HG03025 (cell line): ENCODE results near the gene CFAP157.

ENCODE experiments used
- ATAC-seq: cut with Tn5 transposase; IDR thresholded peaks from one replicate; pipeline ENCODE4 v1.9.1; 2021; ENCODE audit warnings: mild to moderate bottlenecking, moderate library complexity; ENCODE audit not compliant: unreplicated experiment, low FRiP score

The CFAP157 gene

DNA sequence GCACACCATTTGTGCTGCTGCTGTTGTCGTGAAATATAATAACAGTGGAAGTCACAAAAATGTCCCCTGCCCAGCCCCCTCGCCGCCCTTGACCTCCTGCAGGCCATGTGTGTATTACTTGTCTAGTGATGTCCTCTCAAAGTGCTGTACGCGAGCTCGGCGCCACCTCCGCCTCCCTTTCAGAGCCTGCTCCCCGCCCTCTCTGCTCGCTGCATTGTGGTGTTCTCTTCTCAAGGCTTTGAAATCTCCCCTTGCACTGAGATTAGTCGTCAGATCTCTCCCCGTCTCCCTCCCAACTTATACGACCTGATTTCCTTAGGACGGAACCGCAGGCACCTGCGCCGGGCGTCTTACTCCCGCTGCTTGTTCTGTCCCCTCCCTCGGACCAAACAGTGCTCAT lies 14.7 kb upstream of the CFAP157 start:
- ATAC-seq, result no peak

DNA sequence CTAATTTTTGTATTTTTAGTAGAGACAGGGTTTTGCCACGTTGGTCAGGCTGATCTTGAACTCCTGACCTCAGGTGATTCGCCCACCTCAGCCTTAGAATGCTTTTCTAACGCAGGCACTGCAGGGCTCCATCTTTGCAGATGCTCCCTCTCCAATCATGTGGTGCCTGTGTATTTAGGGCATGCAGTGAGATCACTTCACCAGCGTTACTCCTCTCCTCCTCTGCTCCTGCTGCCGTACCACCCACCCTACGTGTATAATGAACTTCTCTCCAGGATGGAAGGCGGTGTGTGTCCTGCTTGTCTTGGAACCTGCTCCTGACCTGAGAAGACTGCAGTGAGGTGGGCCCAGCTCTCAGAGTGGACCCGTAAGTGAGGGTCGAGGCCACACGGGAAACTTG lies 13.6 kb upstream of the CFAP157 start:
- no peak for ATAC-seq

DNA sequence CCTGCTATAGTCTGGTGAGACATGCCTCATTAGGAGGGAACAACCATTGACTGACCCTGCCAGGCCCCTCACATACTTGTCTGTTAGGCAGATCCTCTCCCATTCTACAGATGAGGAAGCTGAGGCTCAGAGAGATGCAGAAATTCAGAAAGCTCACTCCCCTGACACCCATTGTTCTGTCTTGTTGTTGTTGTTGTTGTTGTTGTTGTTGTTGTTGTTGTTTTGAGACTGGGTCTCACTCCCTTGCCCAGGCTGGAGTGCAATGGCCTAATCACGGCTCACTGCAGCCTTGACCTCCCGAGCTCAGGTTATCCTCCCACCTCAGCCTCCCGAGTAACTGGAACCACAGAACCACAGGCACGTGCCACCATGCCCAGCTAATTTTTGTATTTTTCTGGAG lies 13.1 kb upstream of the CFAP157 start:
- no peak for ATAC-seq

DNA sequence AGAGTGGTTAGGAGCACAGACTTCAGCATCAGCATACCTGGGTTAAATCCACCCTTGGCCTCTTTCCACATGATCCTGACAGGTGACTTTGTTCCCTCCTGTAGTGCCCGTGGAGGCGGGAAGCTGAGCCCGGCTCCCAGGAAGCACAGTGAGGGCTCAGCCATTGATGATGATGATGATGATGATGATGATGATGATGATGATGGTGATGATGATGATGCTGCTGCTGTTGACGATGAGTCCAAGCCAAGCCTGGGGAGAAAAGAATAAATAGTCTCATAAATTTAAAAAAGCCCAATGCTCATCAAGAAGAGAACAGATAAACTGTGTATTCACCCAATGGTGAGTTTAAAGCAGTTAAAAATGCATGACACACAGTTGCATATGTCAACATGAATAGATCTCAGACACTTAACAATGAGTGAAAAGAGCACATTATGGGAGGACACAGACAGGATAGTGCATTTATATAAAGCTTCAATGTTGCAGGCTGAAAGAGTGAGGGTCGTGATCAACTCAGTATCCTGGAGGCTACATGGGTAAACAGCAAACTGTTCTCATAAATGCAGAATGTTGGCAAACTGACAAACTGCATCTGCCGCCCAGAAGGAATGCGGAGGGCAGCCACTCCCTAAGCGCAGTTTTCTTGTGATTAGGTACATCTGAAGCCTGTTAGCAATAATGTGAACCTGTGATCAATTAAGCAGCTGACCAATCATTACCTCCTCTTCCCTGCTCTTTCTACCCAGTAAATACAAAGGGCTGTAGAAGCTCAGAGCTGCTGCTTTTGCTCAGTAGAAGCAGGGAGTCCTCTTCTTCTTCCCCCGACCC lies 11.7 kb upstream of the CFAP157 start:
- ATAC-seq, result no peak

DNA sequence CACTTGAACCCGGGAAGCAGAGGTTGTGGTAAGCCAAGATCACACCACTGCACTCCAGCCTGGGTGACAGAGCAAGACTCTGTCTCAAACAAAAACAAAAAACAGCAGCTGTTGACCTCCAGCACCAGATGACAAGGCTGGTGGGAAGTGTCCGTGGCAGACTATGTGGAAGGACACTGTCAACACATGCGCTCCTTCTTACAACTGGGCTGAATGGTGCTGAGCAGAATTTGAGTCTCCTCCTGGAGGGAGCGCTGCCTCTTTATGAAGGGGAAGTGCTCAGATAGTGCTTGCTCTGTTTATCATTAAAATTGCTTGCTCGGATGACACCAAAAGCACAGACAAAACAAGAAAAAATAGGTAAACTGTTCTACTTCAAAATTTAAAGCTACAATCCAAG lies 9.2 kb upstream of the CFAP157 start:
- ATAC-seq, result no peak

DNA sequence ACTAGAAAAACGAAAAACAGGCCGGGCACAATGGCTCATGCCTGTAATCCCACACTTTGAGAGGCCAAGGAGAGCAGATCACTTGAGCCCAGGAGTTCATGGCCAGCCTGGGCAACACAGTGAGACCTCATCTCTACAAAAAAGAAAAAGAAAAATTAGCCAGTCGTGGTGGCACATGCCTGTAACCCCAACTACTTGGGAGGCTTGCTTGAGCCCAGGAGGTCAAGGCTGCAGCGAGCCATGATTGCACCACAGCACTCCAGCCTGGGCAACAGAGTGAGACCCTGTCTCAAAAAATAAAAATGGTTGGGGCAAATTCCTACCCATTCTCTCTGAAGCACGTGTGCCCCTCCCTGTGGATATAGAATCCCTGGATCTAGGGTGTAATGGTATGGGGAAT lies 8.4 kb upstream of the CFAP157 start:
- no peak for ATAC-seq

DNA sequence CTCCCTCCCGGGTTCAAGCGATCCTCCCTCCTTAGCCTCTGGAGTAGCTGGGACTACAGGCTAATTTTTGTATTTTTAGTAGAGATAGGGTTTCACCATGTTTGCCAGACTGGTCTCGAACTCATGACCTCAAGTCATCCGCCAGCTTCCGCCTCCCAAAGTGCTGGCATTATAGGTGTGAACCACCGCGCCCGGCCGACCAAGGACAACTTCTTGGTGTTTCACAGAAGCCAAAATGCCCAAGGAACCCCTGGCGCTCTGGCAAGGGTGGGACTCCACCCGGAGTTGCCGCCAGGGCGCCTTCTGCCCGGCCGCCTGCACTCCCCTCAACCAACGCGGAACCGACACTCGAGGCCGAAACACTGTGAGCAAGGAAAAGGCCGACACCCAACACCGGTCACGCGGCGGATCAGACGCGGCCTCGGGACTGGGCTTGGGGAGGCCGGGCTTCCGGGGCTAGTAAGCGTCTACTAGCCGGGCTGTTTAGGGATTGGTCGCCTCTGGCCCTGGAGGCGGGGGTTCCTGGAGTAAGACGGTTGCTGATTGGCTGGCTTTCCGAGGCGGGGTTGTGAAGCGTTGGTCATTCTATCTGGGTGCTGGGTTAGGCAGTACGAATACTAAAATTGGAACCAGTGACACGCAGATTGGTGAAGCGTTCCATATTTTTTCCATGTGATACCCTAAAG lies 7.7 kb upstream of the CFAP157 start:
- no peak for ATAC-seq

DNA sequence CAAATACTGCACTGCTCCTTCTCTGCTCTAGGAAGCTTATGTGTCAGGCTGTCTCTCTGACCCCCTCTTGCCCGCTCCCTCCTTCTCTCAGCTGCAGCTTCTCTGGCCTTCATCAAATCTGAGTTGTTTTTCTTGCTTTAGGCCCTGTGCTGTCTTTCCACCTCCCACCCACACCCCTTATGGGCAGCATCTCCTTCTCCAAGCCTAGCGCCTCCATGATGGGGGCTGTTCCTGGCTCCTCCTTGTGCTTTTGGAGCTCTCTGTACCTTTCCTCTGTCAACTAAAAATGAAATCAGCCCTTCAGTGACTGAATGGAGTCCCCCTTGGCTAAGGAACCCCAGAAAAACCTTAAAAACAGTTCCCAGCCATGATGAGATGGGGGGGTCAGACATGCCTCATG lies 6.6 kb upstream of the CFAP157 start:
- ATAC-seq, result no peak

DNA sequence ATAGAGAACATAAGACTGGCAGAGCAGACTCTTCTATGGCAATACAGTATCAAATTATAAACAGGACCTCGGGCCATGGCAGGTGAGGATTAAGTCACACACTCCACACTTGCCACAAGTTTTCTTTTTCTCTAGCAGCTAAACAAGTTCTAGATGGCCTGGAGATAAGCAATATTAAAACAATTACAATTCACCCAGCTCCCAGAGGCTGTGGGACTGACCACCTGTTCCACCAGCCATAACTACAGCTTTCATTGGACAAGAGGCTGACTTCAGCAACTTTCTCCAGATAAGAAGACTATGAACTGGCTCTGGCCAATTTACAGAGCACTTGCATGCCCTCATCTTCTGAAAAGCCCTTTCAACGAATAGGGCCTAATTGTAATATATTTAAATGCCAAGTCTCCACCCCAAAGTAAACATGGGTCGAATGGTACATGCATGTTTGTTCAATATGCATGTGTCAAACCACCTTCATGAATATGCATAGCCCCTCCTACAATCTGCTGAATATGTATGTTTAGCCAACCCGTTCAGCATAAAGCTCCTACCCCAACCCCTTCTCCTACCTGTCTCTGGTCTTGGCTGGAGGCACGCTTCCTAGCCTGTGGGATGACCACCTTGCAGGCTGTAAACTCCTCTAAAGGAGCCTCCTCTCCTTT lies 6.1 kb upstream of the CFAP157 start:
- ATAC-seq, result no peak

DNA sequence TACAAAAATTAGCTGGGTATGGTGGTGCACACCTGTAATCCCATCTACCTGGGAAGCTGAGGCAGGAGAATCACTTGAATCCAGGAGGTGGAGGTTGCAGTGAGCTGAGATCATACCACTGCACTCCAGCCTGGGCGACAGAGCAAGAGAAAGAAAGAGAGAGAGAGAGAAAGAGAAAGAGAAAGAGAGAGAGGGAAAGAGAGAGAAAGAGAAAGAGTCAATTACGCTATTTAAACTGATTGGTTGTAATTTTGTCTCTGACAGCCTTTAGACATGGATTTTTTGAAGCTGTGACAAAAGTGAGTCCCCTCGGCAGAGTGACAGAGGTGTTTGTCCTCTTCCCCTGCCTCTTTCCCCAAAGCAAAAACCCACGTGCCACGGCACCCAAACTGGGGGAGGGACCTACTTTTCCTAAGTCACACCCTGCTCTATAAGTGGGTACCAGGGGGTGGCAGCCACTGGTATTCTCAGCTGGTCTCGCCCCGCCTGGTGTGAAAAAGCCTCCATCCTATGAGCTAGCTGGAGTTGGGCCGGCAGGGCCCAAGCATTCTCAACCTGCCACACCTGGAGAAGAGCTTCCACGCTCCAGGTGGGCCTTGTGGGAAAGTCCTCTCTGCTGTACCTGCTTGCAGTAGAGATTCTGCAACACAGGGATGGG lies 3.4 kb upstream of the CFAP157 start:
- no peak for ATAC-seq

DNA sequence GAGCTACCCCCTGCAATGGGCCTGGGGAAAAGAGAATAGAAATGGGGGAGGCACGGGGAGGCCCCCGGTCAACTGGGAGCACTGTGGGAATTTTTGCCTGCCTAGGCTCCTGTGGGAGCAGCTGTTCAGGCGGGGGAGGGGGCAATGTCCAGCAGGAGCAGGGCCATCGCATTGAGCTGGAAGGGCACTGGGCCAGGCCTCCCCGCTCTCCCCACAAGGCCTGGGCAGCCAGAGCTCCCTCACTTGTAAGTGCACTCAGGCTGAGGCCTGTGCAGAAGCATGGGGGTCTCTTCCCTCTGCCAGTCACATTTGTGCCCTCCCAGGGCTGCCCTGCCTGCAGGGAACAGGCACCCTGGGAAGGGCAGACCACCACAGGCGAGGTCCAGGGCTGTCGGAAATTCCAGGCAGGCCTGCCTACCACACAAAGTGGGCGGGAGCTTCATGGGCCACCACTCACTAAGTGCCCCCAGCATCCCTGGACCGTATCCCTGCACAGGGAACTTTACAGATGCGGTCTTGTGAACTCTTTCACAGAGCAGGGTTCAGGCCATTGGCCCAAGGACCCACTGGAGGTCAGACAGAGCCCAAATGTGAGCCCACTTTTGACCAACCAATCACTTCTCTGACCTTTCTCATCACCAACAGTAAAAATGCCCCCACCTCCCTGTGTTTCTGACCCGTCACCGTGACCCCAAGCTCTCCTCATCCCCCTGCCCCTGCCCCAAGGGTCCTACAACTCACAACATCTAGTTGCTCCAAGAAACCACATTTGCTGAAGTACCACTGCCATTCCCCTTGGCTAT lies 1.0 kb upstream of the CFAP157 start:
- ATAC-seq, result no peak

DNA sequence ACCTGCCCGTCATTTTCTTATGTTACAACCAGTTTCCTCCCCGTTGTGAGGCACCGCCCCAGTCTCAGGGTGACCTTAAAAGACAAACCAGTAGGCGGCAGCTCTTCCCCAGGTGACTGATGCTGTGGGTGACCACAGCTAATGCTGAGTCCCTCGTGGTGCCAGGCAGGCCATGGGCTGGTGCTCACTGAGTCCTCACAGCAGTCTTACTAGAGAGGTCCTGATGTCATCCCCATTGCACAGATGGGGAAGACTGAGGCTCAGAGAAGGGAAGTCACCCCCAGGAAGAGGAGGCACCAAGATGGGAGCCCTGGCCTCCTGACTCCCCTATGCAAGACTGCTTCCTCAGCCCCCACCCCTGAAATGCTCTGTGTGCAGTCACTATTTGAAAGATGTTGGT lies 978 bp downstream of the CFAP157 start:
- ATAC-seq, result no peak

DNA sequence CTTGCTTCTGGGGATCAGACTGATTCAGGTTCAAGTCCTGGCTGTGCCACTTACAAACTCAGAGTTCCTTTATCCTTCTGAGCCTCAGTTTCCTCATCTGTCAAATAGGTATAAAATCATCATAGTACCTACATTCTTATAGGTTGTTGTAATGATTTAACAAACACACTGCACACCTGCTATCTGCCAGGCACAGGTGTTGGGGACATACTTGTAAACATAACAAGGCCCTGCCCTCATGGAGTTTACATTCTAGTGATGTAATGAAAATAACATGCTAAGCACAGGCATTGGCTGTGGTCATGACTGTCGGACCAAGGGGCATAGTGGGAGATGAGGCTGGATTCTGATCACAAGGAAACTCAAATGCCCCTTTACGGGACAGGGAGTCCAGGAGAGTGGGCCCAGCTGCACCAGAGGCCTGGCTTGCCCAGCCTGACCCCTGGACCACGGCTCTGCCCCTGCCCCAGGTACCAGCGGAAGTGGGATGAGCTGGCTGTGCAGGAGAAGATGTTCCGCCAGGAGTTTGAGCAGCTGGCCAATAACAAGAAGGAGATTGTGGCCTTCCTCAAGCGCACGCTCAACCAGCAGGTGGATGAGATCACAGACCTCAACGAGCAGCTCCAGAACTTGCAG lies 2.3 kb downstream of the CFAP157 start:
- no peak for ATAC-seq

DNA sequence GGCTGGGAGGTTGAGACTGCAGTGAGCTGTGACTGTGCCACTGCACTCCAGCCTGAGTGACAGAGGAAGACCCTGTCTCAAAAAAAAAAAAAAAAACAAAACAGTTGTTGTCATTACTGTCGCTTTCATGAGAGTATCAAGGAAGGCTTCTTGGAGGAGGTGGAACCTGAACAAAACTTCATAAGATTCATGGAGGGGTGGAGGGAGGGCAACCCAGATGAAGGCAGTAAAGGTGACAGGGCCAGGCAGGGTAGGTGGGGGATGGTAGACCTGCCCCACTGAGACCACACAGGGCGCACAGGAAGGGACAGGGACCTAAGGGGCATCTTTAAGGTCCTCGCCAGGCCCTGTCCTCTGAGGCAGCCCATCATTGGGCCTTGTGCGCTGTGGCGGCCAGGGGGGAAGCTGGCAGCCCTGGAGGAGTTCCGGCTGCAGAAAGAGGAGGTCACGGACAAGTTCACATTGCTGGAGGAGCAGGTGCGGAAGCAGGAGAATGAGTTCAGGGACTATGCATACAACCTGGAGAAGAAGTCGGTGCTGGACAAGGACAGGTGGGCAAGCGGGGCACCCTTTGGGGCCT lies 3.5 kb downstream of the CFAP157 start:
- no peak for ATAC-seq

DNA sequence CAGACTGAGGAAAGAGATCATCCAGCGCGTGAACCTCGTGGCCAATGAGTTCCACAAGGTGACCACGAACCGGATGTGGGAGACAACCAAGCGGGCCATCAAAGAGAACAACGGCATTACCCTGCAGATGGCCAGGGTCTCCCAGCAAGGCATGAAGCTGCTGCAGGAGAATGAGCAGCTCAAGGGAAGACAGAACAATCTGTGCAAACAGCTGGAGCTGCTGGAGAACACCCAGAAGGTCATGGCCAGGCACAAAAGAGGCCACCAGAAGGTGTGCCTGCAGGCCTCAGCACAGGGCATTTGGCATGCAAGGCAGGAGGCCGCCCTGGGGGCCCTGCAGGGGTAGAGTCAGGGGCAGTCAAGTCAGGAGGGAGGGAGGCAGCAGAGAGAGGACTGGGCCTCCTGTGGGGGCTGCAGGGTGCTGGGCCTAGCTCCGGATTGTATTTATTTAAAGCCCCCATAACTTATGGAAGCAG lies 4.5 kb downstream of the CFAP157 start:
- no peak for ATAC-seq

DNA sequence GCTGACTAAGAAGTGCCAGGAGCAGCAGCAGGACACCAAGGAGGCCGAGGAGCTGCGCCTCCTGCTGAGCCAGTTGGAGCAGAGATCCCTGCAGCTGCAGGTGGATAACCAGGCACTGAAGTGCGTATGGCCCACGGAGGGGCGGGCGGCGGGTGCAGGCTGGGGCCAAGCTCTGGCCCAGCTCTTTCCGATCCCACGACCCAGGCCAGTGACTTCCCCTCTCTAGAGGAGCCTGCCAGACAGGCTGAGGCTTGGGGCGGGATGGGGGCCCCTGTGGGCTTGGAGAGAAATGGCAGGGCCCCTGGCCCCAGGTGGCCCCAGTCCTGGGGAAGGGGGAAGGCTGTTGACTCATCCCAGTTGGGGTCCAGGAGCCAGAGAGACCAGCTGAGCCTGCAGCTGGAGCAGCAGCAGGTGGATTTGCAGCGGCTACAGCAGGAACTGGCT lies 5.1 kb downstream of the CFAP157 start:
- ATAC-seq, result no peak

DNA sequence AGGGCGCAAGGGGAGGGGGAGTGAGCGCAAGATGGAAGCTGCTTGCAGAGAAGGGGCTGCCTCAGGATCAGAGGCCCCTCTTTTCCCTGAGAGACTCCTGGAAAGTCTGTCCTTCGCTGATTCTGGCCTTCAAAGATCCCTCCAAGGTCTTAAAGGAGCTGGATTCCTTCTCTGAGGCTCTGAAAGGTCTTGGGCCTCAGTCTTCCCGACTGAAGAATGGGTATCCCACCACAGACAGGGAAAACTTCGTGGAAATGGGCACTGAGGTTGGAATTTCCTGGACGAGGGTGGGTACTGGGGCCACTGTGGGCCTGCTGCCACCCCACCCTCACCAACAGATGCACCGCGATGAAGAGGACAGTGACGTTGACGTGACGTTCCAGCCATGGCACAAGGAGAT lies 5.6 kb downstream of the CFAP157 start:
- no peak for ATAC-seq

DNA sequence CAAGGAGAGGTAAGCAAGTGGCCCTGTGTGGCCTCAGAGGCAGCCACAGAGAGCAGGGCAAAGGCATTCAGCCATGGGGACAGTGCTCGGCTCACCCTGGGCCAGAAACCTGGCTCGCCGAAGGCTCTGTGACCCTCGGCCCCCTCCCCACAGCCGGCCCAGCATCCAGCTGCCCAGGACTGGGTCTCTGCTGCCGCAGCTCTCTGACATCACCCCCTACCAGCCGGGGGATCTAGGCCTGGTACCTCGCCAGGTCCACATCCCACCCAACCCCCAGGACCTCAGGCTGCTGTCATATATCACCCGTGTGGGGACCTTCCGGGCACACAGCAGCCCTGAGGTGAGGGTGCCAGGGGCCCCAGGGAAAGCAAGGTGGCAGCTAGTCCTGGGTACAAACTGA lies 6.1 kb downstream of the CFAP157 start:
- ATAC-seq, result no peak

DNA sequence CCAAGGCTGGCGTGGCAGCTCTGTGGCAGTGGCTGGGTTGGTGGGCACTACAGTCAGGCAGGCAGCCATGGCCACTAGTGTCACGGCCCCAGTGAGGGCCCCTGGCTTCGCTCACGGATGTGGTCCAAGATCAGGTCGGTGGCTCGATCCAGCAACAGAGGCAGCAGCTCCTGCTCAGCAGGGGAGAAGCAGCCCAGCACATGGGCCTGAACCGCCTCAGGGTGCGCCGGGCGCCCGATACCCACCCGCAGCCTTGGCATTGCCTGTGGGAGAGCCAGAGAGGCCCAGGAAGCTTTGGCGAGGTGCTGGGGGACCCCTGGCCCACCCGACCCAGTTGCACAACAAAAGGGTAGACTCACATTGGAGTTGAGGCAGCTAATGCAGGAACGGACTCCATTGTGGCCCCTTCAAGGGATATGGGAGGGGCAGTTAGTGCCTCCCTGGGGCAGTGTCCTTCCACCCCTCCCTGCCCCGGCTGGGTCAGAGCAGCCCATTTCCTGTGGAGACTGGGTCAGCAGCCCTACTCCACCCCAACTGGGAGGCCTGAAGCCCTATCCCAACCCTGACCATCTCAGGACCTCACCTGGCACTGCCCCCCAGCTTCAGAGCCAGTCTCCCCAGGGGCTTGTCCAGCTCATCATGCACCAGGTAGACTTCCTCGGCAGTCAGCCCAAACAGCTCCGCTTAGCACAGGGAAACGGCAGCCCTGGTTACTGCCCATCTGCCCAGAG lies 7.4 kb downstream of the CFAP157 start:
- no peak for ATAC-seq
